Progenitor cell of endocrine pancreas (in vitro differentiated cells): ENCODE measurements around the gene ANAPC16. TPM values are rescaled to one million over a fixed set of nuclear protein-coding genes. Genes with fewer than 3 reads are reported as not detected.

Experiments
- DNase-seq: peaks from one replicate; pipeline ENCODE4 v3.0.0; 2021; ENCODE audit warnings: low spot score; ENCODE audit not compliant: unreplicated experiment
- H3K27ac Mint-ChIP-seq: 2 replicates; pipeline ENCODE4 v1.8.0; 2021; ENCODE audit warnings: mild to moderate bottlenecking, moderate library complexity, mixed read lengths
- H3K27me3 Mint-ChIP-seq: 2 replicates; pipeline ENCODE4 v1.8.0; 2021; ENCODE audit warnings: mixed read lengths
- H3K36me3 Mint-ChIP-seq: 2 replicates; pipeline ENCODE4 v1.8.0; 2022; ENCODE audit warnings: mixed read lengths; ENCODE audit not compliant: insufficient read depth
- H3K4me1 Mint-ChIP-seq: 2 replicates; pipeline ENCODE4 v1.8.0; 2021; ENCODE audit warnings: low read depth, mixed read lengths
- H3K4me3 Mint-ChIP-seq: 2 replicates; pipeline ENCODE4 v1.8.0; 2021; ENCODE audit warnings: low read depth, mild to moderate bottlenecking, moderate library complexity, mixed read lengths
- H3K9me3 Mint-ChIP-seq: 2 replicates; pipeline ENCODE4 v1.8.0; 2021; ENCODE audit warnings: low read depth, mixed read lengths
- total RNA-seq: library from RNA; stranded (reverse); gene quantifications from 2 replicates; pipeline ENCODE4 v1.2.1, GENCODE V29; 2021
- TF ChIP-seq, protein P1 (sequence below): fragments of 200-600 bp; sonication (generic); IDR thresholded peaks from one replicate; pipeline ENCODE4 v1.5.0; 2021; ENCODE audit warnings: antibody characterized with exemption, mild to moderate bottlenecking; ENCODE audit not compliant: unreplicated experiment

ANAPC16 gene
- total RNA-seq, 1 donor from 2014 or later: 85.9 TPM

DNA sequence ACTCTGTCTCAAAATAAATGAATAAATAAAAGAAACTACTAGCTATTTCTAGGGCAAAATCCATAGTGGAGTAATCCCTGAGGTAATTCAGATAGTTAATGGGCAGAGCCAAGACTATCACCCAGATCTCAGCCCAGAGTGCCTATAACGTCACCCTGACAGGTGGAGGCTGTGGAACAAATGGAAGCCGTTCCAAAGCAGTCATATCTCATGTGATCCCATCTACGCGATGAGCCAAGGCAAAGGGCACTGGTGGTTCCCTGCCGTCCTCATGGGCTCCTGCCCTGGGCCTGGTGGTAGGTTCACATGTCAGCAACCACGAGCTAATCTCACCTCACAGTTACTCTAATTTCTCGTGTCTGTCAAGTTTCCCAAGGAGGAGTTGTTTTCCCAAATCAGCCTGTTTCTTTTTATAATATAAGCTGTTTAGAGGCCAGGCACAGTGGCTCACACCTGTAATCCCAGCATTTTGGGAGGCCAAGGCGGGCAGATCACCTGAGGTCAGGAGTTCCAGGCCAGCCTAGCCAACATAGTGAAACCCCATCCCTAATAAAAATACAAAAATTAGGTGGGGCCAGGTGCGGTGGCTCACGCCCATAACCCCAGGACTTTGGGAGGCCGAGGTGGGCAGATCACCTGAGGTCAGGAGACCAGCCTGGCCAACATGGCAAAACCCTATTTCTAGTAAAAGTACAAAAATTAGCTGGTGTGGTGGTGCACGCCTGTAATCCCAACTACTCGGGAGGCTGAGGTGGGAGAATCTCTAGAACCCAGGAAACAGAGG, 22.8 kb downstream of the ANAPC16 start:
- H3K4me3 Mint-ChIP-seq: no peak overlapping the region
- peaks cover 10% of the 10 kb centered on the region for H3K36me3 Mint-ChIP-seq
- DNase-seq: no peak
- TF ChIP-seq, protein P1, sequence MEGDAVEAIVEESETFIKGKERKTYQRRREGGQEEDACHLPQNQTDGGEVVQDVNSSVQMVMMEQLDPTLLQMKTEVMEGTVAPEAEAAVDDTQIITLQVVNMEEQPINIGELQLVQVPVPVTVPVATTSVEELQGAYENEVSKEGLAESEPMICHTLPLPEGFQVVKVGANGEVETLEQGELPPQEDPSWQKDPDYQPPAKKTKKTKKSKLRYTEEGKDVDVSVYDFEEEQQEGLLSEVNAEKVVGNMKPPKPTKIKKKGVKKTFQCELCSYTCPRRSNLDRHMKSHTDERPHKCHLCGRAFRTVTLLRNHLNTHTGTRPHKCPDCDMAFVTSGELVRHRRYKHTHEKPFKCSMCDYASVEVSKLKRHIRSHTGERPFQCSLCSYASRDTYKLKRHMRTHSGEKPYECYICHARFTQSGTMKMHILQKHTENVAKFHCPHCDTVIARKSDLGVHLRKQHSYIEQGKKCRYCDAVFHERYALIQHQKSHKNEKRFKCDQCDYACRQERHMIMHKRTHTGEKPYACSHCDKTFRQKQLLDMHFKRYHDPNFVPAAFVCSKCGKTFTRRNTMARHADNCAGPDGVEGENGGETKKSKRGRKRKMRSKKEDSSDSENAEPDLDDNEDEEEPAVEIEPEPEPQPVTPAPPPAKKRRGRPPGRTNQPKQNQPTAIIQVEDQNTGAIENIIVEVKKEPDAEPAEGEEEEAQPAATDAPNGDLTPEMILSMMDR: no peak
- H3K9me3 Mint-ChIP-seq: no peaks in the 10 kb centered on the region
- H3K27me3 Mint-ChIP-seq: no peaks in the 10 kb centered on the region
- no peak overlapping the region for H3K27ac Mint-ChIP-seq
- H3K4me1 Mint-ChIP-seq: no peaks in the 10 kb centered on the region

DNA sequence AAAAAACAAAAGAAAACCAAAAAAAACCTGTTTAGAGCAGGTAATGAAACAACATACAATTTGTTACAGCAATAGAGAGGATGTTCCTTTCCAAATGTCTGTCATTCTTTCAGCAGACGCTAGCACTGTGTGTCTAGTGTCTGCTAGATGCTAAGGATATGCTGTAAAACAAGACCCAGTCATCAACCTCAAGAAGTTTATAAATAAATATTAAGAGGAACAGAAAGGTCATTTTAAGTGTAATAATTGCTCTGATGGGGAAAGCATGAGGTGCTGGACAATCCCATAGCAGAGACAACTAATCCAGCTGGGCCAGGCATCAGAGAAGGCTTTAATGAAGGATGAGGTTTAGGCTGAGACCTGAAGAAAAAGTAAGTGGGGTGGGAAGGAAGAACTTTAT, 23.6 kb downstream of the ANAPC16 start:
- H3K9me3 Mint-ChIP-seq: no peaks in the 10 kb centered on the region
- no peaks in the 10 kb centered on the region for H3K27me3 Mint-ChIP-seq
- H3K27ac Mint-ChIP-seq: no peak overlapping the region

DNA sequence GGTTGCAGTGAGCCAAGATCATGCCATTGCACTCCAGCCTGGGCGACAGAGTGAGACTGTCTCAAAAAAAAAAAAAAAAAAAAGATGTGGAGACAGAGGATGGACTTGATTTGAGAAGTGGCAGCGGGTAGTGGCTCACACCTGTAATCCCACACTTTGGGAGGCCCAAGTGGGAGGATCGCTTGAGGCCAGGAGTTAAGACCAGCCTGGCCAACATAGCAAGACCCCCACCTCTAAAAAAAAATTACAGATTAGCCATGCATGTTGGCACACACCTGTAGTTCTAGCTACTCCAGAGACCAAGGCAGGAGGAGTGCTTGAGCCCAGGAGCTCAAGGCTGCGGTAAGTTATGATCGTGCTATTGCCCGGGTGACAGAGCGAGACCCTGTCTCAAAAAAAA, 24.6 kb downstream of the ANAPC16 start:
- Mint-ChIP-seq H3K36me3 (peaks cover 6% of the 10 kb centered on the region), H3K4me1 (peaks cover 6% of the 10 kb centered on the region), H3K4me3 (no peak overlapping the region), H3K27ac (no peak overlapping the region), H3K27me3 (no peaks in the 10 kb centered on the region), H3K9me3 (no peaks in the 10 kb centered on the region)
- TF ChIP-seq, protein P1: no peak
- DNase-seq: no peak

More for the DNA sequence above, 23.6 kb downstream of the ANAPC16 start:
- H3K36me3 Mint-ChIP-seq: peaks cover 9% of the 10 kb centered on the region
- DNase-seq: no peak
- peaks cover 2% of the 10 kb centered on the region for H3K4me1 Mint-ChIP-seq
- TF ChIP-seq, protein P1: no peak
- H3K4me3 Mint-ChIP-seq: no peak overlapping the region

DNA sequence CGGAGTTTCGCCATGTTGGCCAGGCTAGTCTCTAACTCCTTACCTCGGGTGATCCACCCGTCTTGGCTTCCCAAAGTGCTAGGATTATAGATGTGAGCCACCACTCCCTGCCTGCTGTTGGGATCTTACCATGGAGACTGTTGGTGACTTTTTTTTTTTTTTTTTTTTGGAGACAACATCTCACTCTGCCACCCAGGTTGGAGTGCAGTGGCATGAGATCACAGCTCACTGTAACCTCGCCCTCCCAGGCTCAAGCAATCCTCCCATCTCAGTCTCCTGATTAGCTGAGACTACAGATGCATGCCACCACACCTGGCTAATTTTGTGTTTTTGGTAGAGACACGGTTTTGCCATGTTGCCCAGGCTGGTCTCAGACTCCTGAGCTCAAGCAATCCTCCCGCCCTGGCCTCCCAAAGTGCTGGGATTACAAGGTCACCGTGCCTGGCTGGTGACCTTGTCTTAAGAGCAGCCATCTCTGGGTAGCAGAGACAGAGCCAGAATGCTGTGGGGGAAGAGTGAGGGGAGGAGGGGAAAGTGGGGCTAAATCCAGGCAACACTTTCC, 26.0 kb downstream of the ANAPC16 start:
- no peak for DNase-seq

DNA sequence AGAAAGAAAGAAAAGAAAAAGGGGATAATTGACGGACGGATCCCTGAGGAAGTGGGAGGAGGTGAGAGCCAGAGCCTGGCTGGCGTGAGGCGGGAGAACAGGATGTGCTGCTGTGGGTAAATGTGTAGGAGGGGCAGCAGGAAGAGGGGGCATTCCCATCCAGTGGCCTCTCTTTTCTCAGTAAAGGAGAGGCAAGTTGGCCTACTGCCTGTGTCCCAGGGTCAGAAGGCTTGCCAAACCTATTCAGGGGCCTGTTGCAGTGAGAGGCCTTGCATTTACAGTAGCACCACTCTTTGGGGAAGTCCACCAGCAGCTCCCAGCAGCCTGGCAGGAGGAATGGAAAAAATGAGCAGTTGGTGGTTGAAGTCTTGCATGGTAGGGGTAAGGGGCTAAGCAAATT, 26.9 kb downstream of the ANAPC16 start:
- no peak for DNase-seq
- Mint-ChIP-seq H3K36me3 (no peaks in the 10 kb centered on the region), H3K27me3 (no peaks in the 10 kb centered on the region), H3K9me3 (no peaks in the 10 kb centered on the region), H3K4me1 (peaks cover 6% of the 10 kb centered on the region), H3K4me3 (no peak overlapping the region), H3K27ac (peak overlapping the region; percentile 1)
- TF ChIP-seq, protein P1: no peak

More for the DNA sequence above, 26.0 kb downstream of the ANAPC16 start:
- Mint-ChIP-seq H3K27ac (no peak overlapping the region), H3K4me3 (no peak overlapping the region), H3K27me3 (no peaks in the 10 kb centered on the region), H3K4me1 (peaks cover 6% of the 10 kb centered on the region), H3K36me3 (peaks cover 2% of the 10 kb centered on the region), H3K9me3 (no peaks in the 10 kb centered on the region)
- TF ChIP-seq, protein P1: no peak
